GM20431 (cell line): ENCODE measurements around the gene DPP6.
"Not testable (repeated sequence)": the region's sequence is repeated elsewhere in the genome, so short reads cannot be mapped to it uniquely, and the experiment has no call there.

Source experiments
- in situ Hi-C: fragments of 300-500 bp; cut with MseI, MboI; formaldehyde crosslinking; loops from one replicate; pipeline ENCODE4 v1.15.0; 2020; ENCODE audit warnings: low sequenced_read_pairs; ENCODE audit not compliant: unreplicated experiment

The DPP6 gene

GRCh38 chr7:154146707-154147038 is 94.5 kb downstream of the DPP6 start:
- in situ Hi-C loops = not testable (repeated sequence)

GRCh38 chr7:154148791-154149516 is 96.8 kb downstream of the DPP6 start:
- in situ Hi-C loops = not testable (repeated sequence)

- in situ Hi-C loops = not testable (repeated sequence)
These were observed 98.5 kb downstream of the DPP6 start for GRCh38 chr7:154150656-154151055.

GRCh38 chr7:154151306-154151705 is 99.1 kb downstream of the DPP6 start:
- in situ Hi-C loops = not testable (repeated sequence)

GRCh38 chr7:154155928-154156327 is 103.7 kb downstream of the DPP6 start:
- in situ Hi-C loops = not testable (repeated sequence)

- in situ Hi-C loops = not testable (repeated sequence)
These were observed 110.7 kb downstream of the DPP6 start for GRCh38 chr7:154162921-154163320.

GRCh38 chr7:154163642-154164041 is 111.4 kb downstream of the DPP6 start:
- in situ Hi-C loops = not testable (repeated sequence)

- in situ Hi-C loops = no loop called here
These were observed 114.9 kb downstream of the DPP6 start for GRCh38 chr7:154167051-154167450.

GRCh38 chr7:154167807-154168206 is 115.6 kb downstream of the DPP6 start:
- in situ Hi-C loops = no loop called here

- in situ Hi-C loops = no loop called here
These were observed 119.2 kb downstream of the DPP6 start for GRCh38 chr7:154171422-154171821.

- in situ Hi-C loops = no loop called here
These were observed 120.0 kb downstream of the DPP6 start for GRCh38 chr7:154172236-154172635.

- in situ Hi-C loops = no loop called here
These were observed 125.4 kb downstream of the DPP6 start for GRCh38 chr7:154177584-154177983.

GRCh38 chr7:154178895-154179294 is 126.7 kb downstream of the DPP6 start:
- in situ Hi-C loops = no loop called here

- in situ Hi-C loops = no loop called here
These were observed 131.3 kb downstream of the DPP6 start for GRCh38 chr7:154183482-154183881.

- in situ Hi-C loops = no loop called here
These were observed 131.7 kb downstream of the DPP6 start for GRCh38 chr7:154183946-154184345.

- in situ Hi-C loops = no loop called here
These were observed 134.6 kb downstream of the DPP6 start for GRCh38 chr7:154186811-154187210.

- in situ Hi-C loops = no loop called here
These were observed 136.1 kb downstream of the DPP6 start for GRCh38 chr7:154188330-154188729.

- in situ Hi-C loops = no loop called here
These were observed 143.1 kb downstream of the DPP6 start for GRCh38 chr7:154195266-154195665.

GRCh38 chr7:154198481-154198880 is 146.3 kb downstream of the DPP6 start:
- in situ Hi-C loops = no loop called here

GRCh38 chr7:154200241-154200640 is 148.0 kb downstream of the DPP6 start:
- in situ Hi-C loops = no loop called here

GRCh38 chr7:154202002-154202401 is 149.8 kb downstream of the DPP6 start:
- in situ Hi-C loops = no loop called here

GRCh38 chr7:154204046-154204445 is 151.8 kb downstream of the DPP6 start:
- in situ Hi-C loops = no loop called here
